Neuronal stem cell (in vitro differentiated cells): ENCODE measurements around the gene ARRDC1.

Source experiments
- DNase-seq: peaks from one replicate; pipeline ENCODE4 v3.0.0-alpha.2; 2013; ENCODE audit warnings: low spot score
- H2AFZ ChIP-seq: one replicate; pipeline ENCODE4 v1.6.1; 2013; ENCODE audit warnings: mild to moderate bottlenecking, low read length, inconsistent platforms
- H2AK5ac ChIP-seq: 2 replicates; pipeline ENCODE4 v1.6.1; 2013; ENCODE audit warnings: low read depth, mild to moderate bottlenecking, inconsistent platforms, low read length, moderate library complexity, mixed read lengths
- H2BK120ac ChIP-seq: 2 replicates; pipeline ENCODE4 v1.6.1; 2013; ENCODE audit warnings: low read depth, mild to moderate bottlenecking, inconsistent platforms, low read length, moderate library complexity, mixed read lengths
- H2BK12ac ChIP-seq: one replicate; pipeline ENCODE4 v1.6.1; 2013; ENCODE audit warnings: low read length, inconsistent platforms
- H2BK15ac ChIP-seq: 2 replicates; pipeline ENCODE4 v1.6.1; 2013; ENCODE audit warnings: mild to moderate bottlenecking, low read length, inconsistent platforms, mixed read lengths
- H2BK5ac ChIP-seq: one replicate; pipeline ENCODE4 v1.6.1; 2013; ENCODE audit warnings: inconsistent platforms, mild to moderate bottlenecking, low read length, moderate library complexity
- H3K14ac ChIP-seq: one replicate; pipeline ENCODE4 v1.6.1; 2013; ENCODE audit warnings: low read length, inconsistent platforms
- H3K18ac ChIP-seq: 2 replicates; pipeline ENCODE4 v1.6.1; 2013; ENCODE audit warnings: low read length, inconsistent platforms
- H3K23ac ChIP-seq: 2 replicates; pipeline ENCODE4 v1.6.1; 2013; ENCODE audit warnings: low read depth, mild to moderate bottlenecking, mixed read lengths, low read length, inconsistent platforms; ENCODE audit not compliant: poor library complexity
- H3K27ac ChIP-seq: replicated peaks from 3 replicates; pipeline ENCODE4 v1.5.1; 2013; ENCODE audit warnings: low read length, inconsistent platforms
- H3K27me3 ChIP-seq, 3 experiments: 2 replicates each; pipeline ENCODE4 v1.6.1; 2013; ENCODE audit warnings: low read length in 3 of 3, mild to moderate bottlenecking in 2 of 3, inconsistent platforms in 1 of 3, low read depth in 1 of 3, mixed read lengths in 1 of 3, moderate library complexity in 1 of 3; ENCODE audit not compliant: control insufficient read depth in 3 of 3, insufficient read depth in 3 of 3
- H3K36me3 ChIP-seq, 2 donors: replicated peaks in 1 of 2; 2 replicates each; pipeline ENCODE4 v1.6.1; 2013; ENCODE audit warnings: low read length in 2 of 2; ENCODE audit not compliant: control insufficient read depth in 2 of 2, insufficient read depth in 2 of 2
- H3K4ac ChIP-seq: 2 replicates; pipeline ENCODE4 v1.6.1; 2013; ENCODE audit warnings: inconsistent platforms, mild to moderate bottlenecking, low read length, moderate library complexity
- H3K4me1 ChIP-seq, 2 donors: 1 replicate in 1 of 2; 2 replicates in 1 of 2; pipeline ENCODE4 v1.6.1; 2013; ENCODE audit warnings: low read length in 2 of 2, low read depth in 1 of 2; ENCODE audit not compliant: control insufficient read depth in 2 of 2, insufficient read depth in 1 of 2
- H3K4me2 ChIP-seq: one replicate; pipeline ENCODE4 v1.6.1; 2013; ENCODE audit warnings: mild to moderate bottlenecking, low read length, inconsistent platforms; ENCODE audit not compliant: insufficient read depth, poor library complexity, severe bottlenecking
- H3K4me3 ChIP-seq, 2 donors: 2 replicates each; pipeline ENCODE4 v1.5.1; 2013; ENCODE audit warnings: low read length in 2 of 2, mild to moderate bottlenecking in 2 of 2, inconsistent platforms in 1 of 2, moderate library complexity in 1 of 2
- H3K79me1 ChIP-seq: one replicate; pipeline ENCODE4 v1.6.1; 2013; ENCODE audit warnings: low read depth, mild to moderate bottlenecking, inconsistent platforms, low read length, moderate library complexity
- H3K9ac ChIP-seq: one replicate; pipeline ENCODE4 v1.6.1; 2013; ENCODE audit warnings: mild to moderate bottlenecking, low read depth, low read length, inconsistent platforms; ENCODE audit not compliant: poor library complexity
- H3K9me3 ChIP-seq, 2 donors: replicated peaks in 1 of 2; 2 replicates each; pipeline versions ENCODE3 to v1.6.1; 2013; ENCODE audit warnings: low read length in 2 of 2, mild to moderate bottlenecking in 2 of 2, inconsistent platforms in 1 of 2, low read depth in 1 of 2, mixed read lengths in 1 of 2, moderate library complexity in 1 of 2; ENCODE audit not compliant: control insufficient read depth in 2 of 2, insufficient read depth in 1 of 2
- H4K8ac ChIP-seq: one replicate; pipeline ENCODE4 v1.6.1; 2013; ENCODE audit warnings: low read depth, mild to moderate bottlenecking, inconsistent platforms, low read length, moderate library complexity
- H4K91ac ChIP-seq: one replicate; pipeline ENCODE4 v1.6.1; 2013; ENCODE audit warnings: low read length, low read depth, mild to moderate bottlenecking, inconsistent platforms; ENCODE audit not compliant: poor library complexity
- WGBS, 2 donors: extraction: QIAGEN DNeasy Blood & Tissue Kit; methylation state at CpG; one replicate each; pipeline ENCODE4 v1.1.7; 2013; ENCODE audit warnings: missing lambda C conversion rate in 2 of 2, mixed read lengths in 1 of 2; ENCODE audit not compliant: insufficient read length in 2 of 2, insufficient replicate concordance in 1 of 2; ENCODE audit errors: extremely low coverage in 2 of 2; 5-methylcytosine and 5-hydroxymethylcytosine counted together

ARRDC1 gene

GRCh38 chr9:137611623-137612609, 6.4 kb downstream of the ARRDC1 start:
- H2BK12ac ChIP-seq: no peak overlapping the region
- H3K9ac ChIP-seq: peak overlapping the region; percentile 46
- no CpG with 5 or more reads among the region's 21 CpGs for WGBS, 2 donors
- peak overlapping the region; percentile 59 for H4K91ac ChIP-seq
- H3K36me3 ChIP-seq: peaks cover 24 to 38% of the 10 kb centered on the region in 2 donors
- H3K4me1 ChIP-seq: peaks cover 3 to 4% of the 10 kb centered on the region in 2 donors
- H2AK5ac ChIP-seq: peak overlapping the region; percentile 33
- H2AFZ ChIP-seq: no peak overlapping the region
- no peak overlapping the region for H3K27ac ChIP-seq
- no peak overlapping the region for H4K8ac ChIP-seq
- no peak overlapping the region for H3K4me2 ChIP-seq
- no peak overlapping the region for H3K14ac ChIP-seq
- H3K23ac ChIP-seq: peak overlapping the region; percentile 67
- H3K4me3 ChIP-seq: no peak overlapping the region
- no peak overlapping the region for H3K4ac ChIP-seq
- no peaks in the 10 kb centered on the region for H3K27me3 ChIP-seq
- H2BK5ac ChIP-seq: no peak overlapping the region
- H3K79me1 ChIP-seq: peaks cover 10% of the 10 kb centered on the region
- H2BK120ac ChIP-seq: no peak overlapping the region
- DNase-seq: no peak
- H3K9me3 ChIP-seq: no peaks in the 10 kb centered on the region
- H2BK15ac ChIP-seq: no peak overlapping the region
- peak overlapping the region; percentile 23 for H3K18ac ChIP-seq

GRCh38 chr9:137612741-137613142, 7.3 kb downstream of the ARRDC1 start:
- Histone ChIP-seq H3K23ac (no peak overlapping the region), H3K4me2 (no peak overlapping the region), H3K9me3 (no peaks in the 10 kb centered on the region), H2BK5ac (no peak overlapping the region), H2BK12ac (no peak overlapping the region), H3K27ac (no peak overlapping the region), H3K9ac (no peak overlapping the region), H2BK15ac (no peak overlapping the region), H2AFZ (no peak overlapping the region), H4K8ac (no peak overlapping the region), H3K4me1 (peaks cover 3% of the 10 kb centered on the region in 2 donors), H3K4ac (no peak overlapping the region), H3K14ac (no peak overlapping the region), H3K36me3 (peaks cover 24 to 44% of the 10 kb centered on the region in 2 donors), H3K79me1 (peaks cover 14% of the 10 kb centered on the region), H4K91ac (no peak overlapping the region), H3K27me3 (no peaks in the 10 kb centered on the region), H3K18ac (peak overlapping the region; percentile 46), H3K4me3 (no peak overlapping the region), H2AK5ac (no peak overlapping the region), H2BK120ac (no peak overlapping the region)
- DNase-seq: no peak
- no CpG with 5 or more reads among the region's 8 CpGs for WGBS, 2 donors

- H2BK15ac ChIP-seq: no peak overlapping the region
- H3K4me3 ChIP-seq: no peak overlapping the region
- no peak overlapping the region for H3K4me2 ChIP-seq
- no peak overlapping the region for H2BK120ac ChIP-seq
- no peak overlapping the region for H2AFZ ChIP-seq
- H4K8ac ChIP-seq: no peak overlapping the region
- no peak overlapping the region for H3K4ac ChIP-seq
- no peak overlapping the region for H4K91ac ChIP-seq
- no peak overlapping the region for H2AK5ac ChIP-seq
- H3K23ac ChIP-seq: no peak overlapping the region
- no CpG with 5 or more reads among the region's 5 CpGs for WGBS, 2 donors
- peaks cover 24 to 46% of the 10 kb centered on the region in 2 donors for H3K36me3 ChIP-seq
- H3K18ac ChIP-seq: no peak overlapping the region
- H3K9me3 ChIP-seq: no peaks in the 10 kb centered on the region
- no peak for DNase-seq
- no peak overlapping the region for H3K14ac ChIP-seq
- H2BK5ac ChIP-seq: no peak overlapping the region
- no peak overlapping the region for H3K9ac ChIP-seq
- H3K27me3 ChIP-seq: no peaks in the 10 kb centered on the region
- no peak overlapping the region for H2BK12ac ChIP-seq
- H3K27ac ChIP-seq: no peak overlapping the region
- peaks cover 19% of the 10 kb centered on the region for H3K79me1 ChIP-seq
- H3K4me1 ChIP-seq: peaks cover 5 to 6% of the 10 kb centered on the region in 2 donors
These were observed 7.8 kb downstream of the ARRDC1 start for GRCh38 chr9:137613259-137613658.

DNA sequence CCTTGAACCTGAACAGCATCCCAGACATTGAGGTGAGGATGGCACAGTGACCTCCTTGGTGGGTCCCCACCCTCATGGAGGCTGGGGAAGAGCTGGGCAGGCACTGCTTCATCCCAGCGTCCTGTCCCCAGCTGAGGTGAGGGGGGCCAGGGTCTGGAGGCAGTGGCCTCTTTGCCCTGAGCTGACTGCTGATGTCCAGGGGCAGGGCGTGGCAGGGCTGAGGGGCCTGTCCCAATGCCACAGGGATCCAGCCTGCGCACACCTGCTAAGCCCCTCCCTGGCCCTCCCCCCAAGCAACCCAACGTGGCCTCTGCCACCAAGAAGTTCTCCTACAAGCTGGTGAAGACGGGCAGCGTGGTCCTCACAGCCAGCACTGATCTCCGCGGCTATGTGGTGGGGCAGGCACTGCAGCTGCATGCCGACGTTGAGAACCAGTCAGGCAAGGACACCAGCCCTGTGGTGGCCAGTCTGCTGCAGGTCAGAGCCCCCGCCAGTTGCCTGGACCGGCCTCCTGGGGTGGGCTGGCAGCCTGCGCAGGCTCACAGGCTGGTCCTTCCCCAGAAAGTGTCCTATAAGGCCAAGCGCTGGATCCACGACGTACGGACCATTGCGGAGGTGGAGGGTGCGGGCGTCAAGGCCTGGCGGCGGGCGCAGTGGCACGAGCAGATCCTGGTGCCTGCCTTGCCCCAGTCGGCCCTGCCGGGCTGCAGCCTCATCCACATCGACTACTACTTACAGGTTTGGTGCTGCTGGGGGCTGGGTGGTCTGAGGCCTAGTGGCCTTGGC, 8.4 kb downstream of the ARRDC1 start:
- Histone ChIP-seq H3K4me3 (no peak overlapping the region), H3K9ac (peak overlapping the region; percentile 60), H3K14ac (no peak overlapping the region), H4K8ac (peak overlapping the region; percentile 17), H2BK12ac (no peak overlapping the region), H3K4ac (no peak overlapping the region), H2BK5ac (peak overlapping the region; percentile 13), H3K4me1 (peaks cover 5 to 6% of the 10 kb centered on the region in 2 donors), H2BK15ac (no peak overlapping the region), H3K36me3 (peaks cover 24 to 46% of the 10 kb centered on the region in 2 donors), H3K18ac (no peak overlapping the region), H3K27me3 (no peaks in the 10 kb centered on the region), H4K91ac (peak overlapping the region; percentile 64), H2BK120ac (no peak overlapping the region), H3K23ac (peak overlapping the region; percentile 85), H3K79me1 (peaks cover 20% of the 10 kb centered on the region), H3K4me2 (no peak overlapping the region), H3K9me3 (no peaks in the 10 kb centered on the region), H2AK5ac (no peak overlapping the region), H3K27ac (no peak overlapping the region), H2AFZ (no peak overlapping the region)
- no peak for DNase-seq
- WGBS, 2 donors: no CpG with 5 or more reads among the region's 27 CpGs
